NCI-H1694 (cell line): Measurements from ENCODE around the gene HERC6.
"Not testable (repeated sequence)": the region's sequence is repeated elsewhere in the genome, so short reads cannot be mapped to it uniquely, and the experiment has no call there.

Experiments used
- DNase-seq: peaks from one replicate; lab custom pipeline; 2025; lab: John Stamatoyannopoulos, UW

HERC6 gene

DNA sequence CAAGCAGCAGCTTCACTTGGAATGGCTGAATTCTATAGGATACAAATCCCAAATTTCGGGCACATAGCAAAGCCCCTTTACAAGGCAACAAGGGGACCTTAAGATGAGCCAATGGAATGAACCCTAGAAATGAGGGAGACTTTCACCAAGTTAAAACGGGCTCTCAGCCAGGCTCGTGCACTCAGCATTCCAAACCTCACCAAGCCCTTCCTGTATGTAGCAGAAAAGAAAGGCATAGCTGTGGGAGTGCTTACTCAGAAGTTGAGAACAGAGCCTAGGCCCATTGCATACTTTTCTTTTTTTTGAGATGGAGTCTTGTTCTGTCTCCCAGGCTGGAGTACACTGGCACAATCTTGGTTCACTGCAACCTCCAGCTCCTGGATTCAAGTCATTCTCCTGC lies 67.5 kb downstream of the HERC6 start:
- DNase-seq, result no peak

GRCh38 chr4:88447371-88448095 lies 68.9 kb downstream of the HERC6 start:
- no peak for DNase-seq

DNA sequence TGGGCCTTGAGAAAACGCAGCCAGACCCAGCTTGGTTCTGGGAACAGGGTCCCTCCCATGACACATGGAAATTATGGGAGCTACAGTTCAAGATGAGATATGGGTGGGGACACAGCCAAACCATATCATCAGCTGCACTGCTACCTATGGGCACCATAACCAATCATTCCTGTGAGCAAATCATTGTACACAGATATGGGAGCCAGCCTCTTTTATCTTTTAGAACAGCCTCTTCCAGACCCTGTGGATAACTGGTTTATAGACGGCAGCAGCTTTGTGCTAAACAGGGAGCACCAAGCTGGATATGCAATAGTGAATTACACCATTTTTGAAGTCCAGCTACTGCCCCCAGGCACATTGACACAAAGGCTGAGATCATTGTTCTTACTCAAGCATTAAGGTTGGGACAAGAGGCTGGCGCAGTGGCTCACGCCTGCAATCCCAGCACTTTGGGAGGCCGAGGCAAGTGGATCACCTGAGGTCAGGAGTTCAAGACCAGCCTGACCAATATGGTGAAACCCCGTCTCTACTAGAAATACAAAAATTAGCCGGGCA lies 69.6 kb downstream of the HERC6 start:
- not testable (repeated sequence) for DNase-seq

- DNase-seq, result no peak
These were observed 70.2 kb downstream of the HERC6 start for GRCh38 chr4:88448889-88449288.

GRCh38 chr4:88449290-88449689 lies 70.6 kb downstream of the HERC6 start:
- DNase-seq, result no peak

DNA sequence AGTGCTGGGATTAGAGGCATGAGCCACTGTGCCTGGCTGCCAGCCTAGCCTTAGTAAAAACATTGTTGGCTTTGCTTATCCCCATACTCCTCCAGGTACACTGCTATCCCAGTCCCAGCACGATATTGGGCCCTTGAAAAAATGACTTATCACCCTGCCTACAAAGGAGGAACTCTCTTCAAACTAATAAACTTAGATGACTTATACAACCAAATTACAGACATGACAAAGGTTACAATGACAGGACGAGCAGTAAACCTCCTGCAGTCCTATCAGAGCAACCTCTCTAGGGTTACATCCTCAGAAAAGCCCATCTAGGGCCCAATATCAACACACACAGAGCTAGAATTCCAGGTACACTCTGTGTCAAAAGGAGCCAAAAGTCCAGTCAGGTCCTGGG lies 72.6 kb downstream of the HERC6 start:
- no peak for DNase-seq

- DNase-seq, result no peak
These were observed 74.3 kb downstream of the HERC6 start for GRCh38 chr4:88452912-88453311.

GRCh38 chr4:88456670-88457306 lies 78.1 kb downstream of the HERC6 start, which contains the start of gene HERC5:
Gene HERC5, plus strand, starts transcription at chr4:88457119. Its CDS starts 151 bp downstream, at chr4:88457270.
- DNase-seq, result no peak

DNA sequence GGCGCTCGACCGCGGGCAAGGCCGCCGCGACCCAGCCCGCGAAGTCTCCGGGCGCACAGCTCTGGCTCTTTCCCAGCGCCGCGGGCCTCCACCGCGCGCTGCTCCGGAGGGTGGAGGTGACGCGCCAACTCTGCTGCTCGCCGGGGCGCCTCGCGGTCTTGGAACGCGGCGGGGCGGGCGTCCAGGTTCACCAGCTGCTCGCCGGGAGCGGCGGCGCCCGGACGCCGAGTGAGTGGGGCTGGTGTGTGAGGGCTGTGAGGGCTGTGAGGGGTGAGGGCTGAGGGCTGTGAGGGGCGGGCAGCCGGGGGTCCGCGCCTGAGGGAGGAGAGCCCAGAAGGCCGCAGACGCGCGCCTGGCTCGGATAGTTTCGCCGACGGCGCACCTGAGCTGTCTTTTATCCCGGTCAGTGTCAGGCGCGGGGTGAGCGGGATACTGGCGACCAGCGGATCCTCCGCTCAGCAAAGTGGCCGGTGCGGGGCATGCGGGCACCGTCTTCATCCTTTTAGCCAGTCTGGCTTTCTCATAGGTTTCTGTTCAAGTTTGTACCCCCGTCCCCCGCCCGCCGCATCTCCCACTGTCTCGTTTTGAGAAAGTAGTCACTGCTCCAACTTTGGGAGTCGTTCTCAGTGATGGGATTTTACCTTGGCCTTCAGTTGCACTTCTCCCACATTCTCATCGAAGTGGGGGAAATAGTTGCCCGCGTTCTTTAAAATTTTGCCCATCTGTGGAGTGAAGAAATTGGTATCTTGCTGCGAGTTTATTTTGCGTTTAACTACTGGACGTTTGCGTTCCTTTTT lies 78.9 kb downstream of the HERC6 start:
- no peak for DNase-seq

DNA sequence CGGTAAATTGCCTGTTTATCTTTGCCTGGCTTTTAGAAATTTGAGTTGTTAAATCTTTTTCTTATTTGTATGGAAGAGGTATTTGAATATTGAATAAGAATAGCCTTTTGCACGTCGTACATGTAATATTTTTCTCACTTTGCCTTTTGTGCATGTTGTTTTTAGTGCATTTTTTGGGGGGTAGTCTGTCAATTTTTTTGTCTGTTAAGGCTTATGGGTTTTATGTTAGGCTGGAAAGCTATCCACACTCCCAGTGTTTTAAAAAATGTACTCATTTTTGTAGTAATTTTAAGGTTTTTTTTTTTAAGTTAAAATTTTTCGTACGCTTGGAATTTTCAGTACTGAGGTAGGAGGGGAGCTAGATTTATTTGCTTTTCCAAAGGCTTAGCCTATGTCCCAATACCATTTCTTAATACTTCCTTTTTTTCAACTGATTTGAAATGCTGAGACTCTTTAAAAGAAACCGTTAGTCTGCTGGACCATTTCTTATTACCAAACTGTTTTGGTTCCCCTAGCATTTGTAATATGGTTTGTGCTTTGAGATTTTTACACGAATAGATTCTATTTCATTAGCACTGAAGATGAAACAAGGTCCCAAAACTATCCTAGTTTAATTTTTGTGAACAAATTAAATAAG lies 79.6 kb downstream of the HERC6 start:
- no peak for DNase-seq

- DNase-seq, result no peak
These were observed 87.1 kb downstream of the HERC6 start for GRCh38 chr4:88465653-88466192.

- DNase-seq, result no peak
These were observed 88.7 kb downstream of the HERC6 start for GRCh38 chr4:88467392-88467791.

GRCh38 chr4:88477229-88477860 lies 98.7 kb downstream of the HERC6 start:
- DNase-seq, result no peak

GRCh38 chr4:88478247-88478646 lies 99.6 kb downstream of the HERC6 start:
- DNase-seq, result no peak

DNA sequence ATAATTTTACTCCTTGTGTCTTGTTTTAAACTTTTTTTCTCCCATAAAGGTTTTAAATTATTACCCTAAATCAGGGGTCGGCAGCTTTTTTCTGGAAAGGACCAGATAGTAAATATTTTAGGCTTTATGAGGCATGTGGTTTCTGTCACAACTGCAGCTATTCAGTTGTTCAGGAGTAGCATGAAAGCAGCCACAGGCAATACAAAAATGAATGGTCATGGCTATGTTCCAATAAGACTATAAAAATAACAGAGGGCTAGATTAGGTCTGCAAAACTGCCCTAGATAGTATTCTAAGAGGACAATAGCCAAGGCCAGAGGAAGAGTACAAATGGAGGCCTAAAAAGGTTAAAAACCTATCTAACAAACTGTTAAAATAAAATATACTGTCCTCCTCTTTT lies 102.9 kb downstream of the HERC6 start:
- DNase-seq, result no peak

DNA sequence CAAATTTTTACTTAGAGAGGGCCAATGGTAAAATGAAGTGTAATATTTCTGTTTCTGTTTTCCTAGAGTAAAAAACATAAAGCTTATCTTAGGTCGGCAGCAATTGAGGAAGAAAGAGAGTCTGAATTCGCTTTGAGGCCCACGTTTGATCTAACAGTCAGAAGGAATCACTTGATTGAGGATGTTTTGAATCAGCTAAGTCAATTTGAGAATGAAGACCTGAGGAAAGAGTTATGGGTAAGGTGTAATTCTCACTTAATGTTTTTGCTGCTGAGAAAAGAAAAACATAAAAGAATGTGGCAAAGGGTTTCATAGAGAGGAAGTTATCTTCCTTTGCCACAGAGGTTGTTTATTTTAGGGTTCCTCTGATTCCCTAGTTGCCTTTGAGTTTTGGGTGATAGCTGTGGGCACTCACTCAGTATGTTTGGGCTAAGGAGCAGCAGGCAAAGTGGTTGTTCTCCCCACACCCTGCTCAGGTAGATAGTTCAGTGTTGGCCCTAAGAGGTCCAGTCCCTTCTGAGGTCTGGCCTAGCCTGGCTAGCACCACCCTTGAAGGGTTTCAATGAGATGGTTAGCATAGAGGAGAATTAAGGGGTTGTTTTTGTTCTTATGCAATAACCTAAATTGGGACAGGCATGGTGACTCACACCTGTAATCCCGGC lies 110.6 kb downstream of the HERC6 start:
- DNase-seq, result no peak
